OCI-LY7 (cell line): ENCODE data around the gene PDE9A. TPM values are rescaled to one million over a fixed set of nuclear protein-coding genes. Genes with fewer than 3 reads are reported as not detected.

ENCODE experiments used
- BruUV-seq: library from RNA; stranded (reverse); fragments of 400-500 nt; replicated peaks from 2 replicates; lab custom pipeline; 2021; lab: Mats Ljungman, UMichigan
- CTCF ChIA-PET: fragments of 300-600 bp; sonication (Branson Sonifier 250); formaldehyde crosslinking; loops from one replicate; lab custom pipeline; 2022; ENCODE audit warnings: antibody characterized with exemption; ENCODE audit not compliant: unreplicated experiment; lab: Charles Lee
- POLR2A ChIA-PET: fragments of 300-600 bp; sonication (Branson Sonifier 250); formaldehyde crosslinking; loops from one replicate; lab custom pipeline; 2022; ENCODE audit warnings: antibody characterized with exemption; lab: Charles Lee
- DNase-seq: peaks from one replicate; pipeline ENCODE4 v3.0.0-alpha.2; 2015; ENCODE audit warnings: low spot score
- H2AFZ ChIP-seq: fragments of 200-600 bp; sonication (generic), shearing (Covaris generic); 2 replicates; pipeline ENCODE4 v1.6.1; 2014; ENCODE audit warnings: mild to moderate bottlenecking, antibody characterized with exemption, low read length, moderate library complexity
- H3K27ac ChIP-seq: fragments of 200-600 bp; sonication (generic); 2 replicates; pipeline ENCODE4 v1.5.1; 2014; ENCODE audit warnings: mixed run types, low read depth, mild to moderate bottlenecking, moderate library complexity, low read length, inconsistent platforms; ENCODE audit not compliant: poor library complexity, severe bottlenecking
- H3K36me3 ChIP-seq: fragments of 200-600 bp; sonication (generic); 2 replicates; pipeline ENCODE4 v1.6.1; 2014; ENCODE audit warnings: mild to moderate bottlenecking, antibody characterized with exemption, low read length, moderate library complexity, mixed read lengths; ENCODE audit not compliant: insufficient read depth
- H3K4me1 ChIP-seq: fragments of 200-600 bp; sonication (generic); 2 replicates; pipeline ENCODE4 v1.5.1; 2014; ENCODE audit warnings: mild to moderate bottlenecking, low read length; ENCODE audit not compliant: insufficient read depth, poor library complexity, severe bottlenecking
- H3K4me2 ChIP-seq: fragments of 200-600 bp; sonication (generic); 2 replicates; pipeline ENCODE4 v1.6.1; 2014; ENCODE audit warnings: mild to moderate bottlenecking, low read length
- H3K4me3 ChIP-seq: fragments of 200-600 bp; sonication (generic); 2 replicates; pipeline ENCODE4 v1.5.1; 2014; ENCODE audit warnings: mild to moderate bottlenecking, low read depth, low read length; ENCODE audit not compliant: poor library complexity, severe bottlenecking
- H3K79me2 ChIP-seq: fragments of 200-600 bp; sonication (generic); 2 replicates; pipeline ENCODE4 v1.6.1; 2016; ENCODE audit warnings: low read depth, mild to moderate bottlenecking, low read length, moderate library complexity, mixed read lengths; ENCODE audit not compliant: insufficient read depth
- H3K9me2 ChIP-seq: fragments of 200-600 bp; sonication (generic); 2 replicates; pipeline ENCODE4 v1.6.1; 2016; ENCODE audit warnings: mild to moderate bottlenecking, low read length, mixed read lengths; ENCODE audit not compliant: insufficient read depth
- H3K9me3 ChIP-seq: fragments of 200-600 bp; sonication (generic); 2 replicates; pipeline ENCODE4 v1.6.1; 2014; ENCODE audit warnings: mild to moderate bottlenecking, mixed run types, low read length, mixed read lengths
- H4K20me1 ChIP-seq: fragments of 200-600 bp; sonication (generic); 2 replicates; pipeline ENCODE4 v1.6.1; 2014; ENCODE audit warnings: mild to moderate bottlenecking, antibody characterized with exemption, low read length, moderate library complexity, mixed read lengths; ENCODE audit not compliant: insufficient read depth
- CTCF ChIP-seq: fragments of 200-600 bp; sonication (generic); conservative IDR thresholded peaks from 2 replicates; pipeline ENCODE4 v1.5.1; 2014; ENCODE audit warnings: mild to moderate bottlenecking, antibody characterized with exemption, low read length, moderate library complexity, mixed read lengths
- EZH2phosphoT487 ChIP-seq: fragments of 200-600 bp; sonication (generic); IDR thresholded peaks from 2 replicates; pipeline ENCODE4 v1.6.1; 2018; ENCODE audit warnings: low read depth, borderline replicate concordance, mild to moderate bottlenecking, mixed run types, antibody characterized with exemption, low read length, moderate library complexity, mixed read lengths
- intact Hi-C: fragments of 100-400 bp; cut with micrococcal nuclease; formaldehyde crosslinking; loops from one replicate; pipeline ENCODE4 v1.10.0; 2022; ENCODE audit not compliant: unreplicated experiment
- total RNA-seq, 2 experiments: library from RNA; depleted of rRNA in 1 of 2; stranded (reverse); fragments of >200 nt in 1 of 2; shearing (Covaris generic) in 1 of 2; gene quantifications; 2 replicates each; pipeline ENCODE4 v1.2.3, GENCODE V29; 2014 to 2022

PDE9A gene
- total RNA-seq, 2 experiments from 2014 or later: 11.4 to 22.4 TPM

- no peaks in the 10 kb centered on the region for H3K36me3 ChIP-seq
- H2AFZ ChIP-seq: no peak overlapping the region
- H3K79me2 ChIP-seq: no peaks in the 10 kb centered on the region
- H3K4me2 ChIP-seq: no peak overlapping the region
- intact Hi-C loops: loop anchor here (10.0 kb wide), 2 partner anchors 58 to 182 kb away; no protein-coding TSS in a partner anchor
- H3K4me1 ChIP-seq: no peaks in the 10 kb centered on the region
- TF ChIP-seq EZH2phosphoT487 (no peak), CTCF (no peak)
- no peaks in the 10 kb centered on the region for H3K9me2 ChIP-seq
- no peak for DNase-seq
- no peaks in the 10 kb centered on the region for H4K20me1 ChIP-seq
- no TSS peak for BruUV-seq
- no peak overlapping the region for H3K4me3 ChIP-seq
- ChIA-PET POLR2A (interaction anchor here (1.2 kb wide), 1 partner anchor 35 kb away, joined by 3 read pairs; no protein-coding TSS in a partner anchor), CTCF (no interaction called here)
- H3K27ac ChIP-seq: no peak overlapping the region
- no peaks in the 10 kb centered on the region for H3K9me3 ChIP-seq
These were observed 21.1 kb upstream of the PDE9A start for GRCh38 chr21:42632336-42632751.

- CTCF ChIA-PET: no interaction called here
- Histone ChIP-seq H3K36me3 (no peaks in the 10 kb centered on the region), H3K27ac (no peak overlapping the region), H4K20me1 (no peaks in the 10 kb centered on the region), H2AFZ (no peak overlapping the region), H3K4me3 (no peak overlapping the region), H3K4me1 (no peaks in the 10 kb centered on the region), H3K79me2 (no peaks in the 10 kb centered on the region), H3K9me2 (no peaks in the 10 kb centered on the region), H3K9me3 (no peaks in the 10 kb centered on the region), H3K4me2 (no peak overlapping the region)
- no TSS peak for BruUV-seq
- intact Hi-C loops: loop anchor here (10.0 kb wide), 2 partner anchors 58 to 182 kb away; no protein-coding TSS in a partner anchor
- TF ChIP-seq CTCF (no peak), EZH2phosphoT487 (no peak)
- POLR2A ChIA-PET: interaction anchor here (0.6 to 1.2 kb wide), 2 partner anchors 36 to 1751 kb away, joined by 3 read pairs; no protein-coding TSS in a partner anchor
- no peak for DNase-seq
These were observed 20.4 kb upstream of the PDE9A start for GRCh38 chr21:42632771-42633690.
